DLD1 (cell line): ENCODE data around the gene ZSWIM5.
"Not testable (repeated sequence)": the region's sequence is repeated elsewhere in the genome, so short reads cannot be mapped to it uniquely, and the experiment has no call there.

ENCODE experiments used
- in situ Hi-C: cut with HindIII; loops from 2 replicates; pipeline ENCODE4 v1.10.0; 2017; ENCODE audit warnings: low sequenced_read_pairs

The ZSWIM5 gene

DNA sequence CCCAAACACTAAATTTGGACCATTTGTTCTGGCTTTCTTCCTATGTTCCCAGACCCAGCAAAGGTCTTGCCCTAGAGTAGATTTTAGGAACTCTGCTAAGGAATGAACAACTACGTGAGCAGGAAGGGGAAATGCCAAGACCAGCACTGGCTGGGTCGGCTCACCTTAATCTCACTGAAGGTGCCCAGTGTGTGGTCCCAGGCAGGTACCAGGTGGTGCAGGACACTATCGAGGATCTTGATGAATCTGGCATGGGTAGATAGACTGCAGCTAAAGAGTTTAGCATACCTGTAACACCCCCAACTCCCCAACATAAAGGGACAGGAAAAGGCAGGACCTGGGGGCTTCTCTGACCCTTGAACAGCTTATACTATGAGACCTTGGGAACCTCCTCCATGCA is 198.3 kb downstream of the ZSWIM5 start:
- in situ Hi-C loops: no loop called here

DNA sequence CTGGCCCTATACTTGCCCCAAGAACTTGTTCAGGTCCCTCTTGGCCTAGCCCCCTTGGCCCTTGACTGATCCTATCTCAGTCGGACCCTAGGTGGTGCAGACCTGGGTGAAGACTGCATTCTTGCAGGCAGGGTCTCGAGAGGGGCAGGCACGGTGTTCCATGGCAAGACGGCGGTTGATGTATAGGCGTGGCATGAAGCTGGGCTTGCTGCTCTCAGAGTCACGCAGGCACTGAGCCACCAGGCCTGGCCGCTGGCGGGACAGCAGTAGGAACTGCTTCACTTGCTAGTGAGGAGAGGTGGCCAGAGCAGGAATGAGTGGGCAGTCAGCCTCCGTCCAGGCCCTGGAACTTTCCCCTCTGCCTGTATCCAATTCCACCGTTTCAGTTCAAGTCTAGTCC is 199.1 kb downstream of the ZSWIM5 start:
- in situ Hi-C loops: no loop called here

DNA sequence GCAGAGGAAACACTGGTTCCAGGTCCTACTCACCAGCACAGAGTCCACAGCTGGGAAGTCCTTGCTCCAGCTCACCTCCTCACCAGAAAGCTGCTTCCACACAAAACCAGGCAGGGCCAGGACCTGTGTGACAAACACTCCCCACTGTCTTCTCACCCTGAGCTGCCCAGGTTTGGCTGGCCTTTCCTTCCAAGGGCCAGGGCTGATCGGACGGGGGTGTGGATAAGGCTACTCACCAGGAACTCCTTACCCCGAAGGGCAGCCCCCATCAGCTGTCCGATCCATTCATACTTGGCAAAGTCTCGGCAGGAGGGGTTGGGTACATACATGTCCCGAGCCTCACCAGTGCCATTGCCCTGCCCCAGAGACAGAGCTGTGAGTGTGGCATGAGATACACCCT is 200.6 kb downstream of the ZSWIM5 start:
- in situ Hi-C loops: no loop called here

DNA sequence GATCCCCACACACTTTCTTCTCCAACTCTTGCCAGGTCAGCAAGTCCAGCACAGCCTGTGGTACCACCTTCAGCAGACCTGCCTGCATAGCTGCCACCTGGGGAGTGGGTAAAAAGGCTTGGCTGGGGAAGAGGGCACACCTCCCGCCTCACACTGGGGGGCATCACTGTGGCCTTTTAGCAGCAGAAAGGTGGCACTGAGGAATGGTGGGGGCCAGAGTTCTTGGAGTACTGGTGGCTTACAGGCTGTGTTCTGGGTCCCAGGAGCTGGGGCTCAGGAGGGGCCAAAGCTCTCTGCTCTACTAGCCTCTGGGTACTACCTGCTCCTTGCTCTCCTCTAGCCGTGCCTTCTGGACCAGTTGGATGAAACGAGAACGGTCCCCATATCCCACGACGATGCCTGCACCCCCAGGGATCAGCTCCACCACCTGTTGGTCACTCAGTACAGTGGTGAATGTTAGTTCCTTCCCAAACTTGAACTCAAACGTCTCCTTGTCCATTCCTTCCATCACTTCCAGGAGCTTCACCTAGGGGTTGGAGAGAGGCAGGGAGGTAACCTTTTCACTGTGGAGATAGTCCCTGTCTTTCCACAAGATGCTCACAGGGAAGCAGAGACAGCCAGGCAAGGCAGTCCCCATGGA is 202.0 kb downstream of the ZSWIM5 start:
- in situ Hi-C loops: no loop called here

DNA sequence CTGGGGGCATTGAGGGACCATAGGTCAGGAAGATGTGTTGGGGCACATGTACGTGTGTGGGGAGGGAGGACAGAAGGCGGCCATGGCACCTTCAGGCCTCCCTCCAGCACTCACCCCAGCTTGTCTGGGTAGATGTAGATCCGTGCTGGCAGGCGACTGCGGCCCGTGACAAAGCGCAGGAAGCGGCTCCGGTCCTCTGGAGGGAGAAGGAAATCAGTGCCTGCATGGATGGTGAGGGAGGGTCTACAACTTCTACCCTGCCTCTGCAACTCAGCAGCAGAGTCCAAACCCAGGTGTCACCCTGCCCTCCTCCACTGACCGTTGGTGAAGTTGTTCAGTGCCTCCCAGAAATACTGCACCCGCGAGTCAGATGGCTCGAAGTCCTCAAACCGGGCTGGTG is 202.7 kb downstream of the ZSWIM5 start:
- in situ Hi-C loops: no loop called here

DNA sequence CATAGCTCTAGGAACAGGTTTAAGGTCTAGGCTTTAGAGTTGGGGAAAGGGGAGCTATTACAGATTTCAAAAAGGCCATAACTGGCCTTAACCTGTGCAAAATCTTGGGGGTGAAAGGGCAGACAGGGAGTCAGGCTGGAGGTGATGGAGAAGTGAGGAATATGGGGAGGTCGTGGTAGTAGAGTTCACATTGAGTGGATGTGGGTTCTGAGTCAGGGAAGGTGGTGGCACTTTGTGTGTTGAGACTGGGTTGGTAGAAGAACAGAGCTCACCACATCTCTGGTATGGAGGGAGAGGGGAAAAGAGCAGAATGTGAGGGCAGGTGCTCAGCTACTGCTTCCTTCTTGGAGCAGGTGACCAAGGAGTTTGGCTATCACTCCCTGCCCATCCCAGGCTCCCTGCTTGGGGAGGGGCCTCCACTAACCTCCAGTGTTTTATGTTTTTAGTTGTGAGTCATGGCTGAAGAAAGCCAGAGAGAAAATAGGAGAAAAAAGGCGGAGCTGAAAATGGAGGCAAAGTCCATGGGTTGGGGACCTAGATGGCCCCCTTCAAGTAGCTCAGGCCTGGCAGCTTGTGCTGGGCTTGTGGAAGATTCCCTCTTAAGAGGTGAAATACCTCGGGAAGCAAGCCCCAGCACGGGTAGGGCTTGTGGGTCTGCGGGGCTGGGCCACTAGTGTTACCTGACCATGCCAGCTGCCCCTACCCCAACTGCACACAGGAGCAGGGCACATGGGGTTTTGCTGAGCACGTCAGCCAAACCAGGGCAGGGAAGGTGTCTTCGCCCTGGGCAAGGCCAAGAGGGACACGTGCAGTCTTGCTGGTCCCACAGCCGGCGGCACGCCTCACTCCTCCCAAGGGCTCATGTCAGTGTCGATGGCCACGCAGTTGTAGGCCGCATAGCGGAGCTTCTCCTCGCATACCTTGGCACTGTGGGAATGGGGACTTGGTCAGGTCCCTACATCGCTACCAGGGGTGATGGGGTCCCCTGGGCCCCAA is 203.5 kb downstream of the ZSWIM5 start:
- in situ Hi-C loops: no loop called here

DNA sequence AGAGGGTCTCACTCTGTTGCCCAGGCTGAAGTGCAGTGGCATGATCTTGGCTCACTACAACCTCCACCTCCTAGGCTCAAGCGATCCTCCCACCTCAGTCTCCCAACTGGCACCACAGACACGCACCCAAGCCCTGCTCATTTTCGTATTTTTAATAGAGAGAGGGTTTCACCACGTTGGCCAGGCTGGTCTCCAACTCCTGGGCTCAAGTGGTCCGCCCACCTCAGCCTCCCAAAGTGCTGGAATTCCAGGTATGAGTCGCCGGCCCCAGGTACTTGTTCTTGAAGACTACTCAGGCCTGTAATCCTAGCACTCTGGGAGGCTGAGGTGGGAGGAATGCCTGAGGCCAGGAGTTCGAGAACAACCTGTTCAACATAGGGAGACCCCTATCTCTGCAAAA is 204.8 kb downstream of the ZSWIM5 start:
- in situ Hi-C loops: not testable (repeated sequence)

DNA sequence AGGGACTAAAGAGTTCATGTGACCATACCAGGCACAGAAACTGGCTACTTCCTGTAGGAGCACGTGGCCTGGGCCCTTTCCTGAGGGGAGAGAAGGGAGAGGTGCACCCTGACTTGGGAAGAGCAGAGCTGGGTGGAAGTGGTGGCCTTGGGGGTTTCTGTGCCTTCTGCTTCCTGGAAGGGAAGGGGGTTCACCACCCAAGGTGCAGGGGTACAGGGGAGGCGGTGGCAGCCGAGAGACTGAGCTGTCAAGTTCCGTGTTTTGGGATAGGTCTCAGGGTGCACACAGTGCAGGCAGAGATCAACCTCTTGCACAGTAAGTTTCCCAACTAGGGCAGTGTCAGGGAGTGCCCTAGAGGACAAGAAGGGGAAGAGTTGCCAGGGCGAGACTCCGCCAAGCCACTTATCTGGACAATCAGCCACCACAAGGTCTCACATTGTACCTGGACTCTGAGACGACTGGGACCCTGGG is 205.4 kb downstream of the ZSWIM5 start:
- in situ Hi-C loops: no loop called here

DNA sequence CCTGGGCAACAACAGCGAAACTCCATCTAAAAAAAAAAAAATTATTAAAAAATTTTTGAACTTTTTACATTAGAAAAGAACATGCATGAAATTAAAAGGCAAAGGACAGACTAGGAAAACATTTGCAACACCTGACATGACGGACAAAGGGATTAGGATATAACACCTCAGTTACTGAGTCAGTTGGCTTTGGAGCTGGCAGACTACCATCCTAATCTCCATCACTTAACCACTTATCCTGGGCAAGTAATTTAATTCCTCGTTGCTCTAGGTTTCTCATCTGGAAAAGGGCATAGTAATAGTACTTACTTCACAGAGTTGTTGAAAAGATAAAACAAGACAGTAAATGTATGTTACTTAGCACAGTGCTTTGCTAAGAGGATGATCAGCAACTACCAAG is 207.2 kb downstream of the ZSWIM5 start:
- in situ Hi-C loops: no loop called here

DNA sequence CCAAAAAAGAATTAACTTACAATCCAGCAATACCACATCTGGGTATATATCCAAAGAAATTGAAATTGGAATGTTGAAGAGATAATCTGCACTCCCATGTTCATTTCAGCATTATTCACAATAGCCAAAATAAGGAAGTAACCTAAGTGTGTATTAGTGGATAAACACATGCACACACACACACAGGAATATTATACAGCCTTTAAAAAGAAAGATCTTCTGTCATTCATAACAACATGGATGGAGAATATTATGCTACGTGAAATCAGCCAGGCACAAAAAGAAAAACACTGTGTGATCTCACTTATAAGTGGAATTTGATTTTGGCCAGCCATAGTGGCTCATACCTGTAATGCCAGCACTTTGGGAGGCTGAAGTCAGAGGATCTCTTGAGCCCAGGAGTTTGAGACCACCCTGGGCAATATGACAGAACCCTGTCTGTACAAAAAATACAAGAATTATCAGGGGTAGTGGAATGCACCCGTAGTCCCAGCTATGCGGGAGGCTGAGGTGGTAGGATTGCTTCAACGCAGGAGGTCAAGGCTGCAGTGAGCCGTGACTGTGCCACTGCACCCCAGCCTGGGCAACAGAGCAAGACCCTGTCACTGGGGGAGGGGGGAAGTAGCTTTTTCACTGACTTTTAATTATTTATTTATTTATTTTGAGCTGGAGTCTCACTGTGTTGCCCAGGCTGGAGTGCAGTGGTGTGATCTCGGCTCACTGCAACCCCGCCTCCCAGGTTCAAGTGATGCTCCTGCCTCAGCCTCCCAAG is 210.8 kb downstream of the ZSWIM5 start:
- in situ Hi-C loops: no loop called here

DNA sequence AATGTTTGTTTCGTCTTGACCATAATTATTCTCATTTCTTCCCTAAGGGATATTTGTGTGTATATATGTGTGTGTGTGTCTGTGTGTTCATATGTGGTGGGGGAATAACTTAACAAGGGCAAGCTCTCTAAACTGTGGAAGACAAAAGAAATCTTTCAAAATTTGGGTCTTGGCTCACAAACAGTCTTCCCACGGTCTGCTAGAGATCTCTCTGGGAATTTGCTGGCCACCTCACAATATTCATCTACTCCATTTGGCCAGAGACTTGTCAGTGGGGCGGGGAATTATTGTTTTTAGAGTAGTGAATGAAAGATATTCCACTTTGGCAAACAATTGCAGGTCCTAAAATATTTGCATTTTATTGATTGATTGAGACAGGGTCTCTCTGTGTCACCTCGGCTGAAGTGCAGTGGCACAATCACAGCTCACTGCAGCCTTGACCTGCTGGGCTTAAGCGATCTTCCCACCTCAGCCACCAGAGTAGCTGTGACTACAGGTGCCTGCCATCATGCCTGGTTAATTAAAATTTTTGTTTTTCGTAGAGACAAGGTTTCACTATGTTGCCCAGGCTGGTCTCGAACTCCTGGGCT is 212.0 kb downstream of the ZSWIM5 start:
- in situ Hi-C loops: no loop called here

DNA sequence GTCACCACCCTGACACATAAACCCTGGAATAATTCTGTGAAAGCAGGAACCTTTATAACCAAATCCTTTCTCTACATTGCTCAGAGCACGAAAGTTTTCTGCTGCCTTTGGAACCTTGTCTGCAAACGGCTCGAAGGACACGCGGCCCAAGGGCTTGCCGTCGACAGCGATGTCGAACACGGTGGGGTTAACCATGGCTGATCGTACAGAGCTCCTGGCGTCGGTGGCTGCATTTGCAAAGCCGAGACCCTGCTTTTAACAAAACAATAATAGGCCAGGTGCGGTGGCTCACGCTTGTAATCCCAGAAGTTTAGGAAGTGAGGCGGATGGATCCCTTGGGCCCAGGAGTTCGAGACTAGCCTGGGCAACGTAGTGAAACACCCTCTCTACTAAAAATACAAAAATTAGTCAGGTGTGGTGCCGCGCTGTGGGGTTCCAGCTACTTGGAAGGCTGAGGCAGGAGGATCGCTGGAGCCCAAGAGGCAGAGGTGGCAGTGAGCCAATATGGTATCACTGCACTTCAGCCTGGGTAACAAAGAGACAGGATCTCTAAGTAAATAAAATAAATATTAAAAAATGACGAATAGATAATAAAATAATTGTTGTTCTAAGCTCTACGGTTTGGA is 217.8 kb downstream of the ZSWIM5 start:
- in situ Hi-C loops: no loop called here

DNA sequence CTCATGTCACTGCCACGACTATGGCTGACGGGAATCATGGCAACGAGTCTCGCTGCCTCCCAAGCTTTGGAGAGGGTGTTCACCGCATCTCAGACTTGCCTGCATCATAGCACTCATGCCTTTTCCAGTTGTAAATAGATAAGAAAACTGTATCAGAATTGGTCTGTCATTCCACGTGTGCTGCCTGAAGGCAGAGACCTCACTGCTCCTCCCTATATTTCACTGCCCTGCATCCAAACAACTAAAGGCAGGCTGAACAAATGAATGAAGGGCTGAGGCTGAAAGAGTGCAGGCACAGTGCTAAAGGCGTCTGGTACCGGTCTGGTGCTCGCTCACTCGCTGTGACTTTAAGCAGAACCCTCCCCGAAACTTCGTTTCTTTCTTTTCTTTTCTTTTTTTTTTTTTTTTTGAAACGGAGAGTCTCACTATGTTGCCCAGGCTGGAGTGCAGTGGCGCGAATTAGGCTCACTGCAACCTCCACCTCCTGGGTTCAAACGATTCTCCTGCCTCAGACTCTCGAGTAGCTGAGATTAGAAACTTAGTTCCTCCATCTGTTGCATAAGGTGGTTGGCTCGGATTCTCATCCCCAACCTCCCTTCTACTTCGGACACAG is 220.6 kb downstream of the ZSWIM5 start:
- in situ Hi-C loops: no loop called here

DNA sequence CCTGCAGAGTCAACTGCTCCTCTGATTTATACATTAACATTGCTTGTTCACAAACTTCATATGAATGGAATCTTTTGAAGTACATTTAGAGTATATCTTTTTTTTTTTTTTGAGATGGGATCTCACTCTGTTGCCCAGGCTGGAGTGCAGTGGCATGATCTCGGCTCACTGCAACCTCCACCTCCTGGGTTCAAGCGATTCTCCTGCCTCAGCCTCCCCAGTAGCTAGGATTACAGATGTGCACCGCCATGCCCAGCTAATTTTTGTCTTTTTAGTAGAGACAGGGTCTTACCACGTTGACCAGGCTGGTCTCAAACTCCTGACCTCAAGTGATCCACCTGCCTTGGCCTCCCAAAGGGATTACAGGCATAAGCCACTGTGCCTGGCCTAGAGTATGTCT is 229.0 kb downstream of the ZSWIM5 start:
- in situ Hi-C loops: not testable (repeated sequence)

DNA sequence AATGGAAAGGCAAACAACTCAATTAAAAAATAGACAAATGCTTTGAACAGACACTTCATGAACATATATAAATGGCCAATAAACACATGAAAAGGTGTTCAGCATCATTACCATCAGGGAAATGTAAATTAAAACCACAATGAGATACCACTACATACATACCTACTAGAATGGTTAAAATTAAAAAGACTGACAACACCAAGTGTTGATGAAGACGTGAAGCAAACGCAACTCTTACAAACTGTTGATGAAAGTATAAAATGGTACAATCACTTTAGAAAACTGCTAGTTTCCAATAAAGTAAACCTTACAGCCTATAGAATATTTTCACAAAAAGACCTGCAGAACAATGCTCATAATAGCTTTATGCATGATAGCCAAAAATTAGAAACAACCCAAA is 230.2 kb downstream of the ZSWIM5 start:
- in situ Hi-C loops: no loop called here

DNA sequence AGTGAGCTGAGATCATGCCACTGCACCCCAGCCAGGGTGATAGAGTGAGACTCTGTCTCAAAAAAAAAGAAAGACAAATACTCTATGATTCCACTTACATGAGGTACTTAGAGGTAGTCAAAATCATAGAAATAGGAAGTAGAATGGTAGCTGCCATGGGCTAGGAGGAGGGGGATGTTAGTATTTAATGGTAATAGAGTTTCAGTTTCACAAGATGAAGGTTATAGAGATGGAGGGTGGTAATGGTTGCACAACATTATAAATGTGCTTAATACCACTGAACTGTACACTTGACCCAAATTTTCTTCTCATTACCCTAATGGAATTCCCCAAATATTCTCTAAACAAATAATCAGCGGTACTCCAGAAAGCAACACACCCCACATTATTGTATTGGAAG is 232.8 kb downstream of the ZSWIM5 start:
- in situ Hi-C loops: no loop called here

DNA sequence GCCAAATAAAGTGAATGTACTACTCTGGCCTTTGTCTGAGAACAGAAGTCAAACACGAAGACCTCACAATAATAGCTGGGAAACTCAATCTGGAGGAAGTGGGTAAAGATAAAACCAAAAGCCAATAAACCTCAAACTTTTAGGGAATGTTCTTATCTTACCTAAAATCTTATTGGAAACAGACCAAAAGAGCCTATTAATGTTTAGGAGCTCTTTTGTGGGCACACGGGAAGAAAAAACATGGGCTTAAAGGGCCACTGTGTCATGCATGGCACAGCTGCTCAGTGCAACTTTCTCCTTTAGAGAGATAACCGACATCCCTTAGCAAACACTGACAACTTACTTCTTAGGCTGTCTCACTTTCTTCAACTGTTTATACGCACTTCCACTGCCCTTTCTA is 236.1 kb downstream of the ZSWIM5 start:
- in situ Hi-C loops: no loop called here
